GM10266 (cell line): ENCODE results near the gene KRTAP12-3.
"Not testable (repeated sequence)": the region's sequence is repeated elsewhere in the genome, so short reads cannot be mapped to it uniquely, and the experiment has no call there.

Experiments used
- DNase-seq: peaks from one replicate; pipeline ENCODE4 v3.0.0; 2012; ENCODE audit errors: extremely low spot score
- TF ChIP-seq, protein P1 (sequence below): IDR thresholded peaks from 2 replicates; pipeline ENCODE4 v1.5.1; 2012; ENCODE audit warnings: mild to moderate bottlenecking, low read depth; ENCODE audit not compliant: control insufficient read depth, insufficient read depth; ENCODE audit errors: missing control alignments

Gene KRTAP12-3

DNA sequence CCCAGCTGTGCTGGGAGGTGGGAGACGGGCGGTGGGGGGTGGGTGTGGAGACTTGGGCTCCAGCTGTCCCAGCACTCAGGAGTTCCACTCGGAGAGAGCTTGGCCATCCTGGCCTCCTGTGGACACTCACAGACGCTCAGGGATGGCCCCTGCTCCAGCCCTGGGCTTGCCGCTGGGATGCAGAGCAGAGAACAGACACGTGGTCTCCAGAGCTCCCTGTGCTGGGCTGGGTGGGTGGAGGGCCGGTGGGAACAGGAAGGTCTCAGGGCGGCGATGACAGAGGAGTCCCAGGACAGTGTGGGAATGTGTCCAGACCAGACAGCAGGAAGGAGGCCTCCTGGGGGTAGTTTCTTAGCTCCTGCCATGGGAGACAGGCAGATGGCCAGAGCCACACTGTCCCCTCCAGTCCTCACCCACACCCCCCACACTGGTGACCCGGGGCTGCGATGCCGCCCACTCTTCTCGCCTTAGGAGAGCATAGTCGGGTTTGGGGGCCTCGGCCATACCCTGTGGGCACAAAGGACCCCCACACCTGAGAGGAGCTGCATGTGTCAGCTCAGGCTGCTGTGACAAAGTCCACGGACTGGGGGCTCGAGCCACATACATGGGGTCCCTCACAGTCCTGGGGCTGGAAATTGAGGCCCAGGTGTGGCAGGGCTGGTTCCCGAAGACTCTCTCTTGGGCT, 28.9 kb upstream of the KRTAP12-3 start:
- no peak for DNase-seq
- TF ChIP-seq, protein P1, sequence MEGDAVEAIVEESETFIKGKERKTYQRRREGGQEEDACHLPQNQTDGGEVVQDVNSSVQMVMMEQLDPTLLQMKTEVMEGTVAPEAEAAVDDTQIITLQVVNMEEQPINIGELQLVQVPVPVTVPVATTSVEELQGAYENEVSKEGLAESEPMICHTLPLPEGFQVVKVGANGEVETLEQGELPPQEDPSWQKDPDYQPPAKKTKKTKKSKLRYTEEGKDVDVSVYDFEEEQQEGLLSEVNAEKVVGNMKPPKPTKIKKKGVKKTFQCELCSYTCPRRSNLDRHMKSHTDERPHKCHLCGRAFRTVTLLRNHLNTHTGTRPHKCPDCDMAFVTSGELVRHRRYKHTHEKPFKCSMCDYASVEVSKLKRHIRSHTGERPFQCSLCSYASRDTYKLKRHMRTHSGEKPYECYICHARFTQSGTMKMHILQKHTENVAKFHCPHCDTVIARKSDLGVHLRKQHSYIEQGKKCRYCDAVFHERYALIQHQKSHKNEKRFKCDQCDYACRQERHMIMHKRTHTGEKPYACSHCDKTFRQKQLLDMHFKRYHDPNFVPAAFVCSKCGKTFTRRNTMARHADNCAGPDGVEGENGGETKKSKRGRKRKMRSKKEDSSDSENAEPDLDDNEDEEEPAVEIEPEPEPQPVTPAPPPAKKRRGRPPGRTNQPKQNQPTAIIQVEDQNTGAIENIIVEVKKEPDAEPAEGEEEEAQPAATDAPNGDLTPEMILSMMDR = no peak

- DNase-seq = no peak
- TF ChIP-seq, protein P1 = no peak
These were observed 27.3 kb upstream of the KRTAP12-3 start for GRCh38 chr21:44630440-44630839.

DNA sequence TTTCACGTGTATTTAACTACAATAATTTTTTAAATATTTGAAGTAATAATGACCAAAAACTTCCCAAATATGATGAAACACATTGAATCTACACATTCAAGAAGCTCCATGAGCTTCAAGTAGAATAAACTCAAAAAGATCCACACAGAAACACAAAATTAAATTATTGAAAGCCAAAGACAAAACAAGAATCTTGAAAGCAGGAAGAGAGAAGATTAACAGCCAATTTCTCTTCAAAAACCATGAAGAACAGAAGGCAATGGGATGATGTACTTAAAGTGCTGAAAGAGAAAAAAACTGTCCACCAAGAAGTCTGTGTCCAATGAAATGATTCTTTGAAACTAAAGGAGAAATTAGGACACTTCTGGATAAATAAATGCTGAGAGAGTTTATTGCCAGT, 25.7 kb upstream of the KRTAP12-3 start:
- TF ChIP-seq, protein P1 = no peak
- no peak for DNase-seq

DNA sequence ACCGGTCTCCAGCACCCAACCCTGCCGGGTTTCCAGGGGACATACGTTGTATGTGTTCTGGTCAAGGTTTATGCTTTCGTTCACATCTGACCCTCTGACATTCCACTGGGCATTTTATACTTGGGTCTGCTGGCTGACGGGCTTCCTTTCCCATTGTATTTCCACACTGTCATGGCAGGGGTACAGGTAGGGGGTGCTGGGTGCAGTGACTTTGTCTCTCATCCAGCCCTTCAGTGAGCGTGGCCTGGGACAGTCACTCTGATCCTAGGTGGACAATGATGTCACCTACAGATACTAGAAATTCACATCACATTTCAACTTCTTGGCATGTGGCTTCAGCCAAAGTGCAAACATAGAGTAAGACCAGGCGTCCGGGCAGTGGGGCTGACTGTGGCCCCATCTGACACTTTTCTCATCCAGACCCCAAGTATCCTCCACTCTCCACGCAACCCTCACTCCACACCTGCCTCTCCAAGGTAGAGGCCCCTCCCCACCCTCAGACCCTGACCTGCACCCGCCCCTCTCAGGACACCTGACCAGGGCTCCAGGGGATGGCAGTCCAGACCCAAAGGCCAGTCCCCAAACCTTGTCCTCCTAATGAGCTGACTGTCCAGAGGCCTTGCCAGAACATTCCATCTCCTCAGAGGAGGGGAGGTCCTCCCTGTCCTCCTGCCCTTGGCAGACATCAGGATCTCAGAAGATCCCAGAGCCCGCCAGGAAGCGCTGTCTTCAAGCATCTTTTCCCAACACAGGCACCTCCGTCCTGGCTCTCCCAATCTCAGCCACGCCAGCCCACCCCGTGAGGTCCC, 21.3 kb upstream of the KRTAP12-3 start:
- DNase-seq = no peak
- TF ChIP-seq, protein P1 = no peak

GRCh38 chr21:44637018-44637850, 20.5 kb upstream of the KRTAP12-3 start, which contains the start of gene KRTAP10-10:
KRTAP10-10 (plus strand) TSS chr21:44637356; CDS start chr21:44637418, 62 bp downstream.
- TF ChIP-seq, protein P1 = no peak
- DNase-seq = no peak

DNA sequence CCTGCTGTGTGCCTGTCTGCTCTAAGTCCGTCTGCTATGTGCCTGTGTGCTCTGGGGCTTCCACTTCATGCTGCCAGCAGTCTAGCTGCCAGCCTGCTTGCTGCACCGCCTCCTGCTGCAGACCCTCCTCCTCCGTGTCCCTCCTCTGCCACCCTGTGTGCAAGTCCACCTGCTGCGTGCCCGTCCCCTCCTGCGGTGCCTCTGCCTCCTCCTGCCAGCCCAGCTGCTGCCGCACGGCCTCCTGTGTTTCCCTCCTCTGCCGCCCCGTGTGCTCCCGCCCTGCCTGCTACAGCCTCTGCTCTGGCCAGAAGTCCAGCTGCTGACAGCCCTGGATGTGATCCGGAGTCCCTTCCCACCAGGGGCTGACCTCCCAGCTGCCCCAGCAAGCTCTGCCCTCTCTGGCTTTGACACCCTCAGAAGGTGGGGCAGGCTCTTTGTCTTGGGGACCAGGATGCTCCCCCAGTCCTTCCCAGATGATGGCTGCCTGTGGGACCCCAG, 19.8 kb upstream of the KRTAP12-3 start:
- DNase-seq = not testable (repeated sequence)

GRCh38 chr21:44638506-44639330, 19.0 kb upstream of the KRTAP12-3 start:
- DNase-seq = not testable (repeated sequence)
